ENCODE data around the gene RARS2. TPM values are rescaled to one million over a fixed set of nuclear protein-coding genes. Genes with fewer than 3 reads are reported as not detected.

The RARS2 gene
- total RNA-seq, 1 donor from 2014 or later: 59.0 TPM

- no peak for DNase-seq (ENCODE audit: low spot score)
Measured at GRCh38 chr6:87574237-87574804, 15.5 kb downstream of the RARS2 start.

DNA sequence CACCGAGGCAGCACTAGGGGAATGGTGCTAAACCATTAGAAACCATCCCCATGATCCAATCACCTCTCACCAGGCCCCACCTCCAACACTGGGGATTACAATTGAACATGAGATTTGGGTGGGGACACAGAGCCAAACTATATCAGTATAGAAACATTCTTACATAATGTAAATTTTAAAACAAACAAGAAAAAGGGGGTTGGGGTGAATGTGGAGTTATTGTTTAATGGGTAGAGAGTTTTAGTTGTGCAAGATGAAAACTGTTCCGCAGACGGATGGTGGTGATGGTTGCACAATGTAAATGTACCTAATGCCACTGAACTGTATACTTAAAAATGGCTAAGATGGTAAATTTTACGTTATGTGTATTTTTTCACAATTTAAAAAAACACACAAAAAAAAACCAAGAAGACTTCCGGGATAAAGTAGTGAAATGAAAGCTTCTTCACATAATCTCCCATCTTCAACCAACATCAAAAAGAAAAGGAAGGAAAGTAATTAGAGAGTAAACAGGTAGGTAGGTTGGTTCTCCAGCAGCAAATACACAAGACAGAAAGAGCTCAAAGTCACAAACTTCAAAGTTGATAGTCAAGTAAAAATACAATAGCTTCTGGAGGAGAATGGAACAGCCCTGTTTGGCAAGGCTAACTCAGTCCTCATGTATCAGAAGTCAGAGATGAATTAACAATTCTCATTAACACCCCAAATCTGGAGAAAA lies 16.3 kb downstream of the RARS2 start:
- DNase-seq (ENCODE audit: low spot score): no peak

- no peak for DNase-seq (ENCODE audit: low spot score)
Measured at GRCh38 chr6:87572883-87573282, 16.9 kb downstream of the RARS2 start.

DNA sequence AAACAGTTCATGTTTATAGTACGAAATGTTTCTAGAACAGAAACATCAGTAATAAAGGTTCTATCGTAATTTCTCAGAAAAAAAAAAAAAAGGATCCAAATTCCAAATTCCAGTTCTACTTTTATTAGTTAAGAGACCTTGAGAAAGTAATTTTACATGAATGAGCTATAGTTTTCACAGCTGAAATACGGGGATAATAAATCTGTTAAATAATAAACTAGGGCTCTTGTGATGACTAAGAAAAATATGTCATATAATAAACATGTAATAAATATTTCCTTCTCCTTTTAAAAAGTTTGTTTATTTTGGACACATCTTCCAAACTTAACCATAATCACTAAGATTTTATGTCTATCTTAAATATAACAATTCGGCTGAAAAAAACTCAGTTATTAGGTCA lies 17.8 kb downstream of the RARS2 start:
- no peak for DNase-seq (ENCODE audit: low spot score)

DNA sequence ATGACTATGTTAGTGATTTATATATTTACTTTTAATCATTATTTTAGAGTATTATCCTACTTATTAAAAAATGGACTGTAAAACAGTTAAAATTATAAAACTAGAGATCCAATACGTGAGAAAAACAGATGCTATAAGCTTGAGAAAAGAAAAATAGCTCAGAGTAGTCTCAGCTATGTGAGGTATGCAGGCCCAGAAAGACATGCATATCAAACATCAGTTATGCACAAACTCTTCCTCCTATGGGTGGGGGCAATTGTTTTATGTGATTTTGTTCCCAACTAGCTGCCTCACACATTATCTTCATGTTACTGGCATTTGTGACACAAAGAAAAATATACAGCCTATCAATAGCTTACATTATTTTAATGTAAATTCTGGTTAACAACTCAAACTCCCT lies 28.8 kb downstream of the RARS2 start:
- DNase-seq (ENCODE audit: low spot score): peak; percentile 6

- no peak for DNase-seq (ENCODE audit: low spot score)
Measured at GRCh38 chr6:87558446-87558845, 31.3 kb downstream of the RARS2 start.

DNA sequence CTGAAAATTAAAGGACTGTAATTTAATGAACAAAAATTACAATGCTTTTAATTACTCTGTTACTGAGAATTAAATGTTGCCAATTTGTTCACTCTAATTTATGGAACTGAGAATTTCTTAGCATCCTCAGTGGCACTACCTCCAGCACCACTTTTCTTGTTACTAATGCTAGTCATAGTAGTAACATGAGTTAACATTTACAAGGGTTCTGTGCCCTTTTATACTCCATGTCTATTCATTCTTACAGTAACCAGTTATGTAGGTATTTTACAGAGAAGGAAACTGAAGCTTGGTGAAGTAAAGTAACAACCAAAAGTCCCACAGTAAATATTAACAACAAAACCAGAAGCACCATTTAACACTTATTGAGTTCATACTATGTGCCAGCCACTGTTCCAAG lies 34.3 kb downstream of the RARS2 start:
- no peak for DNase-seq (ENCODE audit: low spot score)

- DNase-seq (ENCODE audit: low spot score): no peak
Measured at GRCh38 chr6:87553159-87553765, 36.5 kb downstream of the RARS2 start.

DNA sequence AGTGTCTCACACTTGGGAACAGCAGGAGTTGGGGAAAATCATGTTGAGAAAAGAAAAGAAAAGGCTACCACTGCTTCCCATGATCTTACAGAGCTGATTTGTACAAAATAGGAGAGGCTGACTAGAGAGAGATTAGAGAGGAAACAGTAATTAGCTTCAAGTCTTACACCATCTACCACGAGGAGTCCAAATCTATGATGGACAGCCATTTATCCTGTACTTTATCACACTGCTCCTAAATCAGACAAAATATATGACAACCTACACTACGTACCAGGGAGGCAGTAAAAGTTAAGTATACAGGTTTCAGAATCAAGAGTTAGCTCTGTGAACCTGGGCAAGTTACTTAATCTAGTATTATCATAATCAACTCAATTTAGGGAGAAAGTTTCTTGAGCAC lies 38.0 kb downstream of the RARS2 start:
- no peak for DNase-seq (ENCODE audit: low spot score)

GRCh38 chr6:87544474-87544735 lies 45.4 kb downstream of the RARS2 start:
- no peak for DNase-seq (ENCODE audit: low spot score)

DNA sequence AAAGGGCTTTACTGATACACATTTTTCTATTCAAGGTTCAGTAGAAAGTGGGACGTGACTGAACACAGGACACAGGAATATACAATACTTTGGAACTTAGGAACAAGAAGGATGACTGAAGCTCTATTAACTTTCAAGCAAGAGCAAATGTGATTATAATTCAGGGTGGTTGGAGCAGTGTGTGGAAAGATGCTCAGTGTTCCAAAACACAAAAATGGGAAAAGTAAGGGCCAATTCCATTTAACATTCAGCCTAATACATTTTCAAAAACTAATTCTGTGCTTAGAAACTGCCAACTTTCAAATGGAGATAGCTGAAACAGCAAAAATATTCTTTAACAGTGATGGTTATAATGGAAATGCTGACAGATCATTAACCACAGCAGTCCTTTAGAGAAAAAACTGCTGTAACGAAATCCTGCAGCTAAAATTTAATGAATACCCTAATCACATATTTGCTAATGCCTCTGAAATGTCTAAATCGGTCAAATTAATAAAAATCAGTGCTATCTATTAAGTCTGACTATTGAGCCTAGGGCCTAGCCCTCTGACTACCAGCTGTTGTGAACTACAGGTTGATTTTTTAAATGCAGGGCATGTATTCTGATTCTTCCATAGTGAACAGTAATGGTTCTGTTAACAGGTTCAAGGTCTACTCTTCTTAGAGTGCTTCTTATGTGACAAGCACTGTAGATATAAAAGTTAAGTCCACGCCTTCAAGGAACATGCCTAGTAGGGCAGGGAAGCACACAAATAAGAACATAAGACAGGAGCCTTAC lies 45.9 kb downstream of the RARS2 start:
- DNase-seq (ENCODE audit: low spot score): no peak

DNA sequence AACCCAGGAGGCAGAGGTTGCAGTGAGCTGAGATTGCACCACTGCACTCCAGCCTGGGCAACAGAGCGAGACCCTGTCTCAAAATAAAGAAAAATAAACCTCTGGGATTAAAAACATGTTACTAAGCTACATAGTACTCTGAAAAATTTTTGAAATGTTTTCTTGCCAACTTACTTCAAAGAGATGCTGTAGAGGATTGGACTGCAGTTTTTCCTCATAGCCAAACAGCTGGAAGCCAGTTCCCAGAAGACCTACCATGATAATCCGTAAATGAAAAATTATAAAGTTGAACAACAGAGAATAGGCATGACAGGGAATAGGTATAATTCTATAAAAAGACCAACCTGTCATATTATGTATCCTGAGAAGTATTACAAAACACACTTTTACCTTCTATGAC lies 48.0 kb downstream of the RARS2 start:
- no peak for DNase-seq (ENCODE audit: low spot score)

- DNase-seq (ENCODE audit: low spot score): no peak
Measured at GRCh38 chr6:87541041-87541440, 48.7 kb downstream of the RARS2 start.

DNA sequence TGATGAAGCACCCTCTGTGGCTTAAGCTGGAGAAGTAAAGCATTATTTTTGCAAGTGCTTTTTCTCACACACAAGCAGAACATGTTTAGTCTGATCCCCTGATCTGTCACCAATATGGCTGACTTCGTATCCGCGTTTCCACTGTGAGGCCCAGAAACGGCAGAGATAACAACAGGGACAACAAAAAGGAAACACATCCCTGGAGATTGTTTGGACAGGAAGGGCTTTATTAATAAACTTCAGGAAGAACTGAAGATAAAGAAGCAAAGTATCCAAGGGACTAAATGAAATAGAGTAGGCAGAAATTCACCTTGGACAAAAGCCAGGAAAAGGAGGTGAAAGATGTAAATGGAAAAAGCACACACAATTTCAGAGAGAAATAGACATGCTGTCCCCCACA lies 49.2 kb downstream of the RARS2 start:
- DNase-seq (ENCODE audit: low spot score): no peak

GRCh38 chr6:87539554-87539953 lies 50.2 kb downstream of the RARS2 start:
- DNase-seq (ENCODE audit: low spot score): no peak

DNA sequence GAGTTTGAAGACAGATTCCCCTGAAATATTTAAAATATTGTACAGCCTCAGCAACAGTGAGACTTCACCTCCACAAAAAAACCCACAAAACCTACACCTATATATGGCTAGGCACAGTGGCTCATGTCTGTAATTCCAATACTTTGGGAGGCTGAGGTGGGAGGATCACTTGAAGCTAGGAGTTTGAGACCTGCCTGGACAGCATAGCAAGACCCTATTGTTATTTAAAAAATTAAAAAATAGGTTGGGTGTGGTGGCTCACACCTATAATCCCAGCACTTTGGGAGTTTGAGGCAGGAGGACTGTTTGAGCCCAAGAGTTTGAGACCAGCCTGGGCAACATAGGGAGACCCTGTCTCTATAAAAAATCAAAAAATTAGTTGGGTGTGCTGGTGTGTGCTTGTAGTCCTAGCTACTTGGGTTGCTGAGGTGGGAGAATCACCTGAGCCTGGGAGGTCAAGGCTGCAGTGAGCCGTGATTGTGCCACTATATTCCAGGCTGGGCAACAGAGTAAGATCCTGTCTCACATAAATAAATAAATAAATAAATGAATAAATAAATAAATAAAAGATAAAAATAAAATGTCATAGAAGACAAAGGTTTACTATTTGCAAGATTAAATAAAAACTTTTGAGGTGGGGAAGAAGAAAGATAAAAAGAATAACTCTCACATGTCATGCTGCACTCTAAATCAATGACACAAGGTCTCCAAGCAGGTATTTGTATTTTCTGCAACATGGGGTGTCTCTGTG lies 51.1 kb downstream of the RARS2 start:
- no peak for DNase-seq (ENCODE audit: low spot score)

DNA sequence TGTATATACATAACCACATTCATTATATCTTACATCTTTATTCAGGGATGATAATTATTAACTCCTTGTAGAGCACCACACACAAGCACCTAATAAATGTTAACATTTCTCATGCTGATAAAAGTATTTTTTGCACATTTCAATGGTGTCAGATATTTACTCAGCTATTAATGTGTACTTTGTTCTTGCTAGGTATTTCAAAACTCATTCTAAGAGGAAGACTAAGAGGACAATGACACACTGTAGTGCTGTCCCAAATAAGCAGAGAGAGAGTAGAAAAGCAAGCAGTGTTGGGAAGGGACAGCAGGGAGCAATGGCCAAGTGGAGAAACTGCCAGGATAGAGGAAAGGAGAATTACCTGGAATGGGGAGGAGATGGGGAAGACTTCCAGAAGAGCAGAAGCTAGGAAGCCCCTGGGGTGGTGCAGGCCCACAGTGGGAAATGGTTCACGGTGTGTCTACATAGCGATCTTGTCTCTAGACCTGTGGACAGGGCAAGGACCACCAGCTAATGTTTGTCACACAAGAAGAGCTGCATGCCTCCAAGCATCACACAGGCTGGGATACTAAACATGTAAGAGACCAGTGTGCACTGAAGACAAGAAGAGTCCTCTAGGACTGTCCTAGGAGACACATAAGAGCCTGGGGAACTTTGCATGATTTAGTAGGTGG lies 55.3 kb downstream of the RARS2 start:
- no peak for DNase-seq (ENCODE audit: low spot score)

- no peak for DNase-seq (ENCODE audit: low spot score)
Measured at GRCh38 chr6:87529221-87529620, 60.6 kb downstream of the RARS2 start.

DNA sequence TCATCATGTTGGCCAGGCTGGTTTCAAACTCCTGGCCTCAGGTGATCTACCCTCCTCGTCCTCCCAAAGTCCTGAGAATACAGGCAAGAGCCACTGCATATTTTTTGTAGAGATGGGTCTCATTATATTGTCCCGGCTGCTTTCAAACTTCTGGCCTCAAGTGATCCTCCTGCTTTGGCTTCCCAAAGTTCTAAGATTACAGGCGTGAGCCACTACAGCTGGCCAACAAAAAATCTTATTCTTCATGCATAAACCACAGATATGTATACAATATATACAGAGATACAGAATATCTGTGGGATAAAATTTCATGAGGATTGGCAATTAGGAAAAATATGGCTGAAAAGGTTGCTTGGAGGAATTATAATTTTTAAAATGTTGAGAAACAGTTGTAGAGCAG lies 67.1 kb downstream of the RARS2 start:
- no peak for DNase-seq (ENCODE audit: low spot score)

DNA sequence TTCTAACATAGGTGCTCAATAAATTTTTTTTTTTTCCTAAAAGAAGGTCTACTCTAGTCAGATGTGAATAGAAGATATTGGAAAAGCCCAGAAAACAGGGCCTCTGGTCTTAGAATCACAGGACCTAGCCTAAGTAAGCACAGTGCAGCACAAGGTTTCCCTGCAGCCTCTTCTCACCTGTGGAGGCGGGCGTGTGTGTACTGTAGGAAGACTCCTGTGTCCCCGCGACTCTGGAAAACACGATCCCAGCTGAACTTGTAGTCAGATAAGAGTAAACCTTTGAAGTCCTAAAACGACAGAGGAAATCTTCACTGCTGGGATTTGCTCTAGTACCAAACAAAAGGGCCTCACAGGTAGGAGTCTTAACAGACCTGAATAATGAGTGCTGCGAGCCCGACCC lies 71.3 kb downstream of the RARS2 start:
- DNase-seq (ENCODE audit: low spot score): no peak

DNA sequence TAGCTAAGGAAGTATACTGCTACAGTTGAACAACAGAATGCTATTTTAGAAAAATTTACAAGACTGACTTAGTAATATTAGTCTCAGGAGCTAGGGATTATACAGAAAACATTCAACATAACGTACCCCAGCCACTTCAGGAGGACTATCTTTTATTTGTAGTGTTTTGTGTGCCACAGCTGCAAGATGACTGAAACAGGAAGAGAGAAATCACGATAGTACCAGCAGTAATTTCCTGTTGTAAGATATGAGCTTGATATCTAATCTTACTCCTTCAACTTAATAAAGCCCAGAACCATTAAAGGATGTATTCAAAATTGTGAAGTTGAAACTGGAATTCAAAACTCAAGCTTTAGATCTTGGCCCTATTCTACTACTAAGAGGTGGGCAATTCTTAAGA lies 75.0 kb downstream of the RARS2 start:
- DNase-seq (ENCODE audit: low spot score): no peak

GRCh38 chr6:87504441-87504840 lies 85.3 kb downstream of the RARS2 start:
- DNase-seq (ENCODE audit: low spot score): peak; percentile 72
